ENCODE data around the gene SLC8A2. TPM values are rescaled to one million over a fixed set of nuclear protein-coding genes. Genes with fewer than 3 reads are reported as not detected.

SLC8A2 gene
- total and polyA plus RNA-seq, 2 experiments from 2014 or later, result 0.99 to 3.7 TPM

DNA sequence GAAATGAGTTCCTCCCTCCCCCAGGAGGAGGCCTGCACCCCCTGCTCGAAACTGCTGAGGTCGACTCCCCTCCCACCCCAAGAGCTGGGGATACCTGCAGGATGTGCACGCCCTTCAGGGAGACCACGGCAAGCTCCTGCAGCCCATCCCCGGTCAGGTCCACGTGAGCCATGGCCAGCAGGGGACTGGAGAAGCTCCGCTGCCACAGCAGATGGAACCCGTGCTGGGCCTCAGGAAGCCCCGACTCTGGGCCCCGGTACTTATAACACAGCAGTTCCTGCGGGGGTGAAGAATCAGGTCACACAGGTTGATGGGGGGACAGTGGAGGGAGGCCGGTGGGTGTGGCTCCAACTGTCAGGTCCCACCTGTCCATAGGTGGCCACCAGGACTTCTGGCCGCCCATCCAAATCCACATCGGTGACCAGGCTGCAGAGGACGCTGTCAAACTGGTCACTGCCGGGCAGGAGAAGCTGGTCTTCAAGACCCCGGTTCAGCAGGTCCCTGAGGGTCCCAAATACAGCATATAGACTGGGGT lies 4.8 kb upstream of the SLC8A2 start:
- Histone ChIP-seq H3K4me3 (no peak overlapping the region), H3K4me1 (ENCODE audit: low read depth) (peaks cover 3% of the 10 kb centered on the region), H3K9me3 (ENCODE audit: low read depth) (no peaks in the 10 kb centered on the region), H3K27me3 (no peaks in the 10 kb centered on the region), H3K27ac (no peak overlapping the region), H3K36me3 (no peaks in the 10 kb centered on the region)
- no peak for DNase-seq (ENCODE audit: low read depth in 1 of 2, low spot score in 1 of 2)
- TF ChIP-seq, protein P1, sequence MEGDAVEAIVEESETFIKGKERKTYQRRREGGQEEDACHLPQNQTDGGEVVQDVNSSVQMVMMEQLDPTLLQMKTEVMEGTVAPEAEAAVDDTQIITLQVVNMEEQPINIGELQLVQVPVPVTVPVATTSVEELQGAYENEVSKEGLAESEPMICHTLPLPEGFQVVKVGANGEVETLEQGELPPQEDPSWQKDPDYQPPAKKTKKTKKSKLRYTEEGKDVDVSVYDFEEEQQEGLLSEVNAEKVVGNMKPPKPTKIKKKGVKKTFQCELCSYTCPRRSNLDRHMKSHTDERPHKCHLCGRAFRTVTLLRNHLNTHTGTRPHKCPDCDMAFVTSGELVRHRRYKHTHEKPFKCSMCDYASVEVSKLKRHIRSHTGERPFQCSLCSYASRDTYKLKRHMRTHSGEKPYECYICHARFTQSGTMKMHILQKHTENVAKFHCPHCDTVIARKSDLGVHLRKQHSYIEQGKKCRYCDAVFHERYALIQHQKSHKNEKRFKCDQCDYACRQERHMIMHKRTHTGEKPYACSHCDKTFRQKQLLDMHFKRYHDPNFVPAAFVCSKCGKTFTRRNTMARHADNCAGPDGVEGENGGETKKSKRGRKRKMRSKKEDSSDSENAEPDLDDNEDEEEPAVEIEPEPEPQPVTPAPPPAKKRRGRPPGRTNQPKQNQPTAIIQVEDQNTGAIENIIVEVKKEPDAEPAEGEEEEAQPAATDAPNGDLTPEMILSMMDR (IDR thresholded peaks at IDR 0.05; ENCODE audit: low read depth, low read length), result no peak

DNA sequence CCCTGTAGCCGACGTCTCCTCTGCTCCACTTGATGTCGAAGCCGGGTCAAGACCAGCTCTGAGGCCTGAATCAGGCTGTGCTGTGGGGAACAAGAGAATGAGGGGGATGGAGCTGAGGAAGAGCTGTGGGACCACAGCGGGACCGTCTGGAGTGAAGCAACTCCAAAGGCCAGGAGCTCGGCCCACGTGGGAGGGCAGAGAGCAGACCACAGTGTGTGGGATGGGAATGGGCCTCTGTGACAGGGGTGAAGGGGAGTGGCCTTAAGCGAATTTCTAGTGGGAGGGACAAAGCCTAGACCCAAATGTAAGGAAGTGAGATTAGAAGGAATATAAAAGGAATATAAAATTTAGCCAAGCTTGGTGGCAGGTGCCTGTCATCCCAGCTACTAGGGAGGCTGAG lies 3.8 kb upstream of the SLC8A2 start:
- no peaks in the 10 kb centered on the region for H3K36me3 ChIP-seq
- no peak overlapping the region for H3K4me3 ChIP-seq
- H3K27me3 ChIP-seq, result no peaks in the 10 kb centered on the region
- DNase-seq (ENCODE audit: low read depth in 1 of 2, low spot score in 1 of 2), result peak in 1 of 2 donors; percentile 26
- H3K4me1 ChIP-seq (ENCODE audit: low read depth), result peaks cover 3% of the 10 kb centered on the region
- H3K9me3 ChIP-seq (ENCODE audit: low read depth), result no peaks in the 10 kb centered on the region
- H3K27ac ChIP-seq, result no peak overlapping the region
- TF ChIP-seq, protein P1 (IDR thresholded peaks at IDR 0.05; ENCODE audit: low read depth, low read length), result no peak

- Histone ChIP-seq H3K27ac (no peak overlapping the region), H3K9me3 (ENCODE audit: low read depth) (no peaks in the 10 kb centered on the region), H3K27me3 (no peaks in the 10 kb centered on the region), H3K4me1 (ENCODE audit: low read depth) (peaks cover 3% of the 10 kb centered on the region), H3K4me3 (no peak overlapping the region), H3K36me3 (no peaks in the 10 kb centered on the region)
- no peak for DNase-seq (ENCODE audit: low read depth in 1 of 2, low spot score in 1 of 2)
- TF ChIP-seq, protein P1 (IDR thresholded peaks at IDR 0.05; ENCODE audit: low read depth, low read length), result no peak
These were observed 1.6 kb upstream of the SLC8A2 start for GRCh38 chr19:47473336-47473735.

- Histone ChIP-seq H3K36me3 (no peaks in the 10 kb centered on the region), H3K4me3 (peak overlapping the region; percentile 24), H3K4me1 (ENCODE audit: low read depth) (peaks cover 3% of the 10 kb centered on the region), H3K27me3 (no peaks in the 10 kb centered on the region), H3K9me3 (ENCODE audit: low read depth) (no peaks in the 10 kb centered on the region), H3K27ac (no peak overlapping the region)
- TF ChIP-seq, protein P1 (IDR thresholded peaks at IDR 0.05; ENCODE audit: low read depth, low read length), result no peak
- no peak for DNase-seq (ENCODE audit: low read depth in 1 of 2, low spot score in 1 of 2)
These were observed 336 bp downstream of the SLC8A2 start for GRCh38 chr19:47471381-47471732.

DNA sequence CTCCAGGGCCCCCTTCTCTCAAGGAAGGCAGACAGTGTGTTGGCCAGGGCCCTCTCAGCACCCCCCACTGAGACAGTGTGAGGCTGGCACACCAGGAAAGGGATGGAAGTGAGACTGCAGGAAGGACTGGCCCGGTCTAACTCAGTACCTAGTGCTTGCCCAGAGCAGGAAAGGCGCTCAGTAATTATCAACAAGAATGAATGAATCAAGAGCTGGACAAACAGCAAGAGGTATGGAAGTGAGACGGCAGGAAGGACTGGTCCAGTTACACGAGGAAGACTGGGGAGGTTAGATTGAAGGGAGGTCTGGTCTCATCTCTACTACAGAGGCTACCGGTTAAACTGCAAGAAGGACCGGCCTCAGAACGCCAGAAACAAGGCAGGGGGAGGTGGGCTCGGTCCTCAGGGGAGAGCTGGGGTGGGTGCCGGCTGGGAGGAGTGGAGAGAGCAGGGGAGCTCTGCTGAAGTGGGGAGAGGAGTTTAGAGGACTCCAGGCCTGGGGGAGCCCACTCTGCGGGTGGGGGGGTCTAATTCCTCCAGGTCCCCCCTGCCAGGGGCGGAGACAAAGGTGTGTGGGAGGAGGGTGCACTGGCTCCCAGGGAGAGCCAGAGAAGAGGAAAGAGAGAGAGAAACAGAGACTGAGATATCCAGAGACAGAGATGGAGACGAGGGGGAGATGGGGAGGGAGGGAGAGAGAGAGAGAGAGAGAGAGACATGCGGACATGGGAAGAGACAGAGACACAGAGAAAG lies 1.1 kb downstream of the SLC8A2 start:
- Histone ChIP-seq H3K4me1 (ENCODE audit: low read depth) (peaks cover 3% of the 10 kb centered on the region), H3K4me3 (no peak overlapping the region), H3K36me3 (no peaks in the 10 kb centered on the region), H3K9me3 (ENCODE audit: low read depth) (no peaks in the 10 kb centered on the region), H3K27me3 (no peaks in the 10 kb centered on the region), H3K27ac (no peak overlapping the region)
- TF ChIP-seq, protein P1 (IDR thresholded peaks at IDR 0.05; ENCODE audit: low read depth, low read length), result no peak
- no peak for DNase-seq (ENCODE audit: low read depth in 1 of 2, low spot score in 1 of 2)

Measured in cardiac muscle cell (in vitro differentiated cells and primary cell).